Trophoblast cell (in vitro differentiated cells and primary cell): Measurements from ENCODE around the gene GNAT1.

ENCODE experiments used
- DNase-seq, 2 donors: peaks; one replicate each; pipeline ENCODE4 v3.0.0-alpha.2; 2016
- H2AFZ ChIP-seq: 2 replicates; pipeline ENCODE4 v1.6.1; 2013; ENCODE audit warnings: low read length, moderate library complexity, mild to moderate bottlenecking; ENCODE audit not compliant: insufficient read depth, poor library complexity
- H2AK5ac ChIP-seq: 2 replicates; pipeline ENCODE4 v1.6.1; 2013; ENCODE audit warnings: mild to moderate bottlenecking, low read length
- H2BK120ac ChIP-seq: 2 replicates; pipeline ENCODE4 v1.6.1; 2013; ENCODE audit warnings: low read length, mild to moderate bottlenecking, moderate library complexity; ENCODE audit not compliant: insufficient read depth, poor library complexity
- H2BK12ac ChIP-seq: 2 replicates; pipeline ENCODE4 v1.6.1; 2013; ENCODE audit warnings: mild to moderate bottlenecking, low read length, moderate library complexity
- H2BK5ac ChIP-seq: 2 replicates; pipeline ENCODE4 v1.6.1; 2013; ENCODE audit warnings: low read length, low read depth, moderate library complexity, mild to moderate bottlenecking; ENCODE audit not compliant: poor library complexity
- H3K14ac ChIP-seq: 2 replicates; pipeline ENCODE4 v1.6.1; 2013; ENCODE audit warnings: mild to moderate bottlenecking, low read length
- H3K18ac ChIP-seq: 2 replicates; pipeline ENCODE4 v1.6.1; 2013; ENCODE audit warnings: mild to moderate bottlenecking, low read length
- H3K23ac ChIP-seq: 2 replicates; pipeline ENCODE4 v1.6.1; 2013; ENCODE audit warnings: low read length
- H3K27ac ChIP-seq: 2 replicates; pipeline ENCODE4 v1.5.1; 2013; ENCODE audit warnings: low read depth, mild to moderate bottlenecking, inconsistent platforms, low read length, moderate library complexity
- H3K27me3 ChIP-seq: 2 replicates; pipeline ENCODE4 v1.6.1; 2013; ENCODE audit warnings: inconsistent platforms, mild to moderate bottlenecking, low read length, moderate library complexity; ENCODE audit not compliant: insufficient read depth
- H3K36me3 ChIP-seq, 2 experiments: 1 replicate in 1 of 2; 2 replicates in 1 of 2; pipeline ENCODE4 v1.6.1; 2013; ENCODE audit warnings: low read length in 2 of 2, mild to moderate bottlenecking in 2 of 2, moderate library complexity in 1 of 2; ENCODE audit not compliant: insufficient read depth in 2 of 2, control insufficient read depth in 1 of 2
- H3K4ac ChIP-seq: 2 replicates; pipeline ENCODE4 v1.6.1; 2013; ENCODE audit warnings: low read depth, mild to moderate bottlenecking, low read length, moderate library complexity
- H3K4me1 ChIP-seq, 2 experiments: 1 replicate in 1 of 2; 2 replicates in 1 of 2; pipeline ENCODE4 v1.6.1; 2013; ENCODE audit warnings: low read length in 2 of 2, mild to moderate bottlenecking in 2 of 2, moderate library complexity in 1 of 2; ENCODE audit not compliant: insufficient read depth in 2 of 2, control insufficient read depth in 1 of 2
- H3K4me2 ChIP-seq: 2 replicates; pipeline ENCODE4 v1.6.1; 2013; ENCODE audit warnings: inconsistent platforms, mild to moderate bottlenecking, low read length, moderate library complexity
- H3K4me3 ChIP-seq: 2 replicates; pipeline ENCODE4 v1.5.1; 2013; ENCODE audit warnings: mild to moderate bottlenecking, low read depth, low read length, inconsistent platforms
- H3K79me1 ChIP-seq: one replicate; pipeline ENCODE4 v1.6.1; 2013; ENCODE audit warnings: low read length
- H3K79me2 ChIP-seq: 2 replicates; pipeline ENCODE4 v1.6.1; 2013; ENCODE audit warnings: low read length, mild to moderate bottlenecking; ENCODE audit not compliant: control insufficient read depth, insufficient read depth, poor library complexity
- H3K9ac ChIP-seq: 2 replicates; pipeline ENCODE4 v1.6.1; 2013; ENCODE audit warnings: mild to moderate bottlenecking, low read length
- H3K9me3 ChIP-seq: 2 replicates; pipeline ENCODE4 v1.6.1; 2013; ENCODE audit warnings: low read depth, mild to moderate bottlenecking, control low read depth, inconsistent platforms, low read length; ENCODE audit not compliant: insufficient read depth
- H4K12ac ChIP-seq: 2 replicates; pipeline ENCODE4 v1.6.1; 2013; ENCODE audit warnings: low read depth, mild to moderate bottlenecking, low read length, moderate library complexity
- H4K8ac ChIP-seq: 2 replicates; pipeline ENCODE4 v1.6.1; 2013; ENCODE audit warnings: low read depth, mild to moderate bottlenecking, low read length, moderate library complexity
- H4K91ac ChIP-seq: one replicate; pipeline ENCODE4 v1.6.1; 2013; ENCODE audit warnings: low read depth, mild to moderate bottlenecking, low read length, moderate library complexity
- WGBS: extraction: QIAGEN DNeasy Blood & Tissue Kit; methylation state at CpG from one replicate; pipeline ENCODE4 v1.1.7; 2013; ENCODE audit warnings: missing lambda C conversion rate; ENCODE audit not compliant: insufficient read length, insufficient coverage; ENCODE audit errors: extremely low coverage; 5-methylcytosine and 5-hydroxymethylcytosine counted together

The GNAT1 gene

GRCh38 chr3:50217681-50218080, 26.3 kb downstream of the GNAT1 start:
- H3K27ac ChIP-seq = no peak overlapping the region

GRCh38 chr3:50218448-50218847, 27.0 kb downstream of the GNAT1 start:
- H2AK5ac ChIP-seq = no peak overlapping the region
- H3K9ac ChIP-seq = no peak overlapping the region
- no peak overlapping the region for H3K18ac ChIP-seq
- no peak overlapping the region for H2BK120ac ChIP-seq
- H3K4me1 ChIP-seq = peaks cover 2 to 3% of the 10 kb centered on the region in 2 experiments
- no peak overlapping the region for H4K8ac ChIP-seq
- no peak overlapping the region for H2BK12ac ChIP-seq
- no peak overlapping the region for H3K23ac ChIP-seq
- no peak overlapping the region for H4K12ac ChIP-seq
- no peak overlapping the region for H3K4ac ChIP-seq
- H3K4me3 ChIP-seq = no peak overlapping the region
- no peaks in the 10 kb centered on the region for H3K79me2 ChIP-seq
- no peak for DNase-seq
- H3K36me3 ChIP-seq = peaks cover 2 to 4% of the 10 kb centered on the region in 2 experiments
- no peaks in the 10 kb centered on the region for H3K27me3 ChIP-seq
- peaks cover 3% of the 10 kb centered on the region for H3K9me3 ChIP-seq
- H3K27ac ChIP-seq = no peak overlapping the region
- no peak overlapping the region for H2AFZ ChIP-seq
- H3K79me1 ChIP-seq = no peaks in the 10 kb centered on the region
- H3K4me2 ChIP-seq = no peak overlapping the region
- no CpG with 5 or more reads among the region's 17 CpGs for WGBS
- no peak overlapping the region for H3K14ac ChIP-seq
- H4K91ac ChIP-seq = no peak overlapping the region
- H2BK5ac ChIP-seq = no peak overlapping the region

More at GRCh38 chr3:50217681-50218080, 26.3 kb downstream of the GNAT1 start:
- H3K18ac ChIP-seq = no peak overlapping the region
- no peak overlapping the region for H2BK12ac ChIP-seq
- WGBS = no CpG with 5 or more reads among the region's 10 CpGs
- peaks cover 3% of the 10 kb centered on the region for H3K9me3 ChIP-seq
- DNase-seq = no peak
- no peaks in the 10 kb centered on the region for H3K79me2 ChIP-seq
- H2BK5ac ChIP-seq = no peak overlapping the region
- H3K4me1 ChIP-seq = peaks cover 2 to 3% of the 10 kb centered on the region in 2 experiments
- no peak overlapping the region for H3K4me2 ChIP-seq
- H4K8ac ChIP-seq = no peak overlapping the region
- peaks cover 2 to 4% of the 10 kb centered on the region in 2 experiments for H3K36me3 ChIP-seq
- H3K23ac ChIP-seq = no peak overlapping the region
- H3K4me3 ChIP-seq = no peak overlapping the region
- no peak overlapping the region for H2AK5ac ChIP-seq
- no peak overlapping the region for H2BK120ac ChIP-seq
- H4K91ac ChIP-seq = no peak overlapping the region
- no peak overlapping the region for H4K12ac ChIP-seq
- H3K14ac ChIP-seq = no peak overlapping the region
- no peak overlapping the region for H3K4ac ChIP-seq
- no peak overlapping the region for H3K9ac ChIP-seq
- no peaks in the 10 kb centered on the region for H3K27me3 ChIP-seq
- no peak overlapping the region for H2AFZ ChIP-seq
- no peaks in the 10 kb centered on the region for H3K79me1 ChIP-seq

- Histone ChIP-seq H4K91ac (no peak overlapping the region), H3K18ac (no peak overlapping the region), H4K12ac (no peak overlapping the region), H2BK120ac (no peak overlapping the region), H2AFZ (no peak overlapping the region), H2BK5ac (no peak overlapping the region), H3K27me3 (no peaks in the 10 kb centered on the region), H3K4me3 (no peak overlapping the region), H3K27ac (no peak overlapping the region), H3K9me3 (peaks cover 3% of the 10 kb centered on the region), H3K79me2 (no peaks in the 10 kb centered on the region), H3K23ac (no peak overlapping the region), H3K36me3 (peaks cover 2 to 4% of the 10 kb centered on the region in 2 experiments), H3K4ac (no peak overlapping the region), H3K4me1 (peaks cover 2 to 3% of the 10 kb centered on the region in 2 experiments), H3K9ac (no peak overlapping the region), H3K4me2 (no peak overlapping the region), H4K8ac (no peak overlapping the region), H2BK12ac (no peak overlapping the region), H2AK5ac (no peak overlapping the region), H3K79me1 (no peaks in the 10 kb centered on the region), H3K14ac (no peak overlapping the region)
- DNase-seq = no peak
- no CpG with 5 or more reads among the region's 5 CpGs for WGBS
Measured at GRCh38 chr3:50219285-50219684, 27.9 kb downstream of the GNAT1 start.

GRCh38 chr3:50220109-50220508, 28.7 kb downstream of the GNAT1 start:
- no peak overlapping the region for H3K23ac ChIP-seq
- no peak overlapping the region for H2BK120ac ChIP-seq
- no peak overlapping the region for H3K9ac ChIP-seq
- H3K4me2 ChIP-seq = no peak overlapping the region
- H3K14ac ChIP-seq = no peak overlapping the region
- H3K36me3 ChIP-seq = peaks cover 0 to 4% of the 10 kb centered on the region in 2 experiments
- no peak overlapping the region for H2AFZ ChIP-seq
- no CpG with 5 or more reads among the region's 6 CpGs for WGBS
- no peak overlapping the region for H3K4me3 ChIP-seq
- no peak overlapping the region for H4K12ac ChIP-seq
- H4K8ac ChIP-seq = no peak overlapping the region
- no peak overlapping the region for H3K4ac ChIP-seq
- H3K18ac ChIP-seq = no peak overlapping the region
- H3K4me1 ChIP-seq = peaks cover 2 to 3% of the 10 kb centered on the region in 2 experiments
- no peaks in the 10 kb centered on the region for H3K79me1 ChIP-seq
- no peak overlapping the region for H3K27ac ChIP-seq
- no peak for DNase-seq
- no peak overlapping the region for H2AK5ac ChIP-seq
- no peak overlapping the region for H2BK5ac ChIP-seq
- no peak overlapping the region for H4K91ac ChIP-seq
- H3K9me3 ChIP-seq = peaks cover 3% of the 10 kb centered on the region
- H2BK12ac ChIP-seq = no peak overlapping the region
- no peaks in the 10 kb centered on the region for H3K79me2 ChIP-seq
- H3K27me3 ChIP-seq = no peaks in the 10 kb centered on the region
